ENCODE measurements around the gene GPR141. TPM values are rescaled to one million over a fixed set of nuclear protein-coding genes. Genes with fewer than 3 reads are reported as not detected.
"Not testable (repeated sequence)": the region's sequence is repeated elsewhere in the genome, so short reads cannot be mapped to it uniquely, and the experiment has no call there.

The GPR141 gene
- polyA plus RNA-seq, 1 experiment, result not detected

DNA sequence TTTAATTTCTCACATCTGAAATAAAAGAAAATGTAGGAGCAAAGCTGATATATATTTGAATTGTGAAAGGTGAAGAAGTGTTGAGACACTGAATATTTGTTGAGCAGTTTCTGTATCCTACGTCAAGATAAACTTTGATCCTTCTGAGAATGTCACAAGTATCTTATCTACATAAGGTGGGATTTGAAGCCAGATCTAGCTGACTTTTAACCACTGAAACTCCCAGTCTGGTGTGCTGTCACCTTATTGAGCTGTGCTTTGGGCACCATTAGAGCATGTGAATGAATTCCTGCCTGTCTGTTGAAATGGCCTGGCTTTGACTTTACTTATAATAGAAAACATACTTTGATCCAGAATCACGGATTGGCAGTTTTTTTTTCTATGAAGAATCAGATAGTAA lies 15.2 kb downstream of the GPR141 start:
- DNase-seq (ENCODE audit: low read depth, low spot score), result no peak
- Histone ChIP-seq H3K27me3 (ENCODE audit: control insufficient read depth, insufficient read depth, low read length) (no peaks in the 10 kb centered on the region), H3K4me3 (ENCODE audit: low read depth, low read length) (no peak overlapping the region), H3K27ac (ENCODE audit: low read depth, low read length) (no peak overlapping the region), H3K9me3 (ENCODE audit: control insufficient read depth, insufficient read depth, low read length) (peaks cover 29% of the 10 kb centered on the region)
- no peak for TF ChIP-seq CTCF (IDR thresholded peaks at IDR 0.05; ENCODE audit: low read depth, low read length)
- ChIA-PET POLR2A (no interaction called here), CTCF (no interaction called here)

- POLR2A ChIA-PET, result no interaction called here
- no peak for DNase-seq (ENCODE audit: low read depth, low spot score)
- no peaks in the 10 kb centered on the region for H3K27me3 ChIP-seq (ENCODE audit: control insufficient read depth, insufficient read depth, low read length)
- CTCF ChIA-PET, result no interaction called here
- no peak for TF ChIP-seq CTCF (IDR thresholded peaks at IDR 0.05; ENCODE audit: low read depth, low read length)
- H3K27ac ChIP-seq (ENCODE audit: low read depth, low read length), result no peak overlapping the region
- no peak overlapping the region for H3K4me3 ChIP-seq (ENCODE audit: low read depth, low read length)
- peaks cover 14% of the 10 kb centered on the region for H3K9me3 ChIP-seq (ENCODE audit: control insufficient read depth, insufficient read depth, low read length)
These were observed 18.2 kb downstream of the GPR141 start for GRCh38 chr7:37701769-37702168.

DNA sequence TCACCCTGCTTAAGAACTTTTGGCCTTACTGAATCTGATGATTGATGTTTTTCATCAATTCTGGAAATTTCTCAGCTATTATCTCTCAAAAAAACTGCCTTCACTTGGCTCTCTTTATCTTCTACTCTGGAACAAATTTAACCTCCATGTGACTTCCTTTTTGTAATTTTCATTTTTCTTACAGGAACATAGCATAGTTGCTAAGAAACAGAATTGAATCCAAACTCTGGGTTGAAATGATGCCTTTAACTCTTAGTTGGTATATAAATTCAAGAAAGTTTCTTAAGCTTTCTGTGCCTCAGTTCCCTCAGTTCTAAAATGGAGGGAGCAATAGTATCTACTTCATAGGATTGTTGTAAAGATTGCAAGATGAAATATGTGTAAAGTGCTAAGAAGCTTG lies 19.8 kb downstream of the GPR141 start:
- TF ChIP-seq CTCF (IDR thresholded peaks at IDR 0.05; ENCODE audit: low read depth, low read length), result no peak
- no peak overlapping the region for H3K4me3 ChIP-seq (ENCODE audit: low read depth, low read length)
- DNase-seq (ENCODE audit: low read depth, low spot score), result no peak
- ChIA-PET CTCF (no interaction called here), POLR2A (no interaction called here)
- no peak overlapping the region for H3K27ac ChIP-seq (ENCODE audit: low read depth, low read length)
- H3K9me3 ChIP-seq (ENCODE audit: control insufficient read depth, insufficient read depth, low read length), result peaks cover 13% of the 10 kb centered on the region
- no peaks in the 10 kb centered on the region for H3K27me3 ChIP-seq (ENCODE audit: control insufficient read depth, insufficient read depth, low read length)

- DNase-seq (ENCODE audit: low read depth, low spot score); H3K4me3 ChIP-seq (ENCODE audit: low read depth, low read length); CTCF ChIA-PET: not testable (repeated sequence)
These were observed 20.8 kb downstream of the GPR141 start for GRCh38 chr7:37704328-37704833.

GRCh38 chr7:37705976-37706375 lies 22.4 kb downstream of the GPR141 start:
- TF ChIP-seq CTCF (IDR thresholded peaks at IDR 0.05; ENCODE audit: low read depth, low read length), result no peak
- Histone ChIP-seq H3K27ac (ENCODE audit: low read depth, low read length) (no peak overlapping the region), H3K4me3 (ENCODE audit: low read depth, low read length) (no peak overlapping the region), H3K9me3 (ENCODE audit: control insufficient read depth, insufficient read depth, low read length) (peaks cover 7% of the 10 kb centered on the region; the same call in 1 of the 2 replicates), H3K27me3 (ENCODE audit: control insufficient read depth, insufficient read depth, low read length) (no peaks in the 10 kb centered on the region)
- CTCF ChIA-PET, result no interaction called here
- DNase-seq (ENCODE audit: low read depth, low spot score), result no peak
- POLR2A ChIA-PET, result no interaction called here

More at GRCh38 chr7:37704328-37704833, 20.8 kb downstream of the GPR141 start:
- H3K27ac ChIP-seq (ENCODE audit: low read depth, low read length); H3K9me3 ChIP-seq (ENCODE audit: control insufficient read depth, insufficient read depth, low read length); H3K27me3 ChIP-seq (ENCODE audit: control insufficient read depth, insufficient read depth, low read length); POLR2A ChIA-PET: not testable (repeated sequence)

GRCh38 chr7:37706804-37707203 lies 23.2 kb downstream of the GPR141 start:
- Histone ChIP-seq H3K27ac (ENCODE audit: low read depth, low read length) (no peak overlapping the region), H3K27me3 (ENCODE audit: control insufficient read depth, insufficient read depth, low read length) (no peaks in the 10 kb centered on the region), H3K9me3 (ENCODE audit: control insufficient read depth, insufficient read depth, low read length) (peaks cover 10% of the 10 kb centered on the region; the same call in 1 of the 2 replicates), H3K4me3 (ENCODE audit: low read depth, low read length) (no peak overlapping the region)
- no peak for DNase-seq (ENCODE audit: low read depth, low spot score)
- no peak for TF ChIP-seq CTCF (IDR thresholded peaks at IDR 0.05; ENCODE audit: low read depth, low read length)
- POLR2A ChIA-PET, result no interaction called here
- CTCF ChIA-PET, result no interaction called here
